Measurements from ENCODE around the gene CXCL16.
"Not testable (repeated sequence)": the region's sequence is repeated elsewhere in the genome, so short reads cannot be mapped to it uniquely, and the experiment has no call there.

The CXCL16 gene

GRCh38 chr17:4721203-4722135, 18.3 kb downstream of the CXCL16 start:
- no peak for DNase-seq

- DNase-seq: no peak
These were observed 18.9 kb downstream of the CXCL16 start for GRCh38 chr17:4720787-4721186.

- DNase-seq: no peak
These were observed 20.0 kb downstream of the CXCL16 start for GRCh38 chr17:4719684-4720221.

- DNase-seq: no peak
These were observed 20.6 kb downstream of the CXCL16 start for GRCh38 chr17:4719146-4719545.

GRCh38 chr17:4718276-4718675, 21.5 kb downstream of the CXCL16 start:
- DNase-seq: no peak

- no peak for DNase-seq
These were observed 21.9 kb downstream of the CXCL16 start for GRCh38 chr17:4717791-4718190.

GRCh38 chr17:4716081-4716480, 23.6 kb downstream of the CXCL16 start:
- DNase-seq: no peak

- DNase-seq: no peak
These were observed 24.5 kb downstream of the CXCL16 start for GRCh38 chr17:4715063-4715744.

GRCh38 chr17:4714340-4715062, 25.2 kb downstream of the CXCL16 start:
- DNase-seq: not testable (repeated sequence)

GRCh38 chr17:4712526-4712925, 27.2 kb downstream of the CXCL16 start:
- peak; percentile 72 to 75 for DNase-seq

- peak; percentile 94 for DNase-seq
These were observed 28.0 kb downstream of the CXCL16 start for GRCh38 chr17:4711661-4712181.

- peak; percentile 79 to 86 for DNase-seq
These were observed 28.8 kb downstream of the CXCL16 start for GRCh38 chr17:4710693-4711634.

GRCh38 chr17:4709794-4710692, 29.7 kb downstream of the CXCL16 start, which contains the start of gene ARRB2:
Gene ARRB2, plus strand, starts transcription at chr17:4710632. Its CDS starts 90 bp downstream, at chr17:4710722.
- peak; percentile 98 for DNase-seq

GRCh38 chr17:4708436-4708835, 31.3 kb downstream of the CXCL16 start:
- DNase-seq: peak; percentile 23 to 37

GRCh38 chr17:4706121-4706520, 33.6 kb downstream of the CXCL16 start:
- no peak for DNase-seq

- DNase-seq: no peak
These were observed 34.7 kb downstream of the CXCL16 start for GRCh38 chr17:4704991-4705390.

GRCh38 chr17:4704574-4704907, 35.2 kb downstream of the CXCL16 start:
- not testable (repeated sequence) for DNase-seq

GRCh38 chr17:4703330-4703691, 36.4 kb downstream of the CXCL16 start:
- no peak for DNase-seq

- DNase-seq: no peak
These were observed 38.6 kb downstream of the CXCL16 start for GRCh38 chr17:4701116-4701515.

GRCh38 chr17:4699401-4700056, 40.2 kb downstream of the CXCL16 start:
- DNase-seq: peak; percentile 34 to 56

Data from inflammatory macrophage (primary cell).